H9 (cell line): ENCODE measurements around the gene USP13. TPM values are rescaled to one million over a fixed set of nuclear protein-coding genes. Genes with fewer than 3 reads are reported as not detected.

Experiments used
- DNase-seq: peaks from one replicate; pipeline ENCODE4 v3.0.0-alpha.2; 2017
- H2AFZ ChIP-seq: one replicate; pipeline ENCODE4 v1.6.1; 2013; ENCODE audit warnings: mild to moderate bottlenecking, low read length, control low read depth, moderate library complexity
- H2AK5ac ChIP-seq: 2 replicates; pipeline ENCODE4 v1.6.1; 2013; ENCODE audit warnings: low read length, control low read depth, mixed read lengths; ENCODE audit not compliant: insufficient read length
- H2BK120ac ChIP-seq: one replicate; pipeline ENCODE4 v1.6.1; 2013; ENCODE audit warnings: low read depth, mild to moderate bottlenecking, low read length, control low read depth, inconsistent platforms; ENCODE audit not compliant: poor library complexity, severe bottlenecking
- H2BK12ac ChIP-seq: 2 replicates; pipeline ENCODE4 v1.6.1; 2013; ENCODE audit warnings: low read length, control low read depth, mixed read lengths, low read depth; ENCODE audit not compliant: insufficient read length
- H2BK15ac ChIP-seq: 2 replicates; pipeline ENCODE4 v1.6.1; 2013; ENCODE audit warnings: low read depth, low read length, control low read depth
- H2BK20ac ChIP-seq: one replicate; pipeline ENCODE4 v1.6.1; 2013; ENCODE audit warnings: low read depth, mild to moderate bottlenecking, low read length, control low read depth, inconsistent platforms; ENCODE audit not compliant: poor library complexity, severe bottlenecking
- H2BK5ac ChIP-seq: 2 replicates; pipeline ENCODE4 v1.6.1; 2013; ENCODE audit warnings: low read length, control low read depth, mixed read lengths; ENCODE audit not compliant: insufficient read length
- H3K14ac ChIP-seq: 2 replicates; pipeline ENCODE4 v1.6.1; 2013; ENCODE audit warnings: low read length, control low read depth; ENCODE audit not compliant: insufficient read depth
- H3K18ac ChIP-seq: 2 replicates; pipeline ENCODE4 v1.6.1; 2013; ENCODE audit warnings: low read depth, mild to moderate bottlenecking, mixed read lengths, low read length, control low read depth; ENCODE audit not compliant: insufficient read length
- H3K23ac ChIP-seq: 2 replicates; pipeline ENCODE4 v1.6.1; 2013; ENCODE audit warnings: low read length, control low read depth, mixed read lengths, low read depth; ENCODE audit not compliant: insufficient read length
- H3K23me2 ChIP-seq: 2 replicates; pipeline ENCODE4 v1.6.1; 2013; ENCODE audit warnings: low read depth, mild to moderate bottlenecking, mixed read lengths, low read length, control low read depth; ENCODE audit not compliant: insufficient read length, poor library complexity, severe bottlenecking
- H3K27ac ChIP-seq: 2 replicates; pipeline ENCODE4 v1.5.1; 2013; ENCODE audit warnings: low read length, control low read depth, mixed read lengths, low read depth; ENCODE audit not compliant: insufficient read length
- H3K27me3 ChIP-seq: 2 replicates; pipeline ENCODE4 v1.6.1; 2013; ENCODE audit warnings: low read length, control low read depth, inconsistent platforms; ENCODE audit not compliant: insufficient read depth
- H3K4ac ChIP-seq: 2 replicates; pipeline ENCODE4 v1.6.1; 2013; ENCODE audit warnings: low read depth, mild to moderate bottlenecking, control low read depth, inconsistent platforms, low read length, moderate library complexity
- H3K4me1 ChIP-seq: 2 replicates; pipeline ENCODE4 v1.6.1; 2013; ENCODE audit warnings: low read length, control low read depth, inconsistent platforms; ENCODE audit not compliant: insufficient read depth
- H3K4me2 ChIP-seq: 2 replicates; pipeline ENCODE4 v1.6.1; 2013; ENCODE audit warnings: low read length, control low read depth, mixed read lengths; ENCODE audit not compliant: insufficient read length, insufficient read depth
- H3K56ac ChIP-seq: 2 replicates; pipeline ENCODE4 v1.6.1; 2013; ENCODE audit warnings: low read depth, mild to moderate bottlenecking, mixed read lengths, low read length, control low read depth; ENCODE audit not compliant: insufficient read length
- H3K79me1 ChIP-seq: 2 replicates; pipeline ENCODE4 v1.6.1; 2013; ENCODE audit warnings: low read depth, mild to moderate bottlenecking, moderate library complexity, low read length, control low read depth, inconsistent platforms; ENCODE audit not compliant: insufficient read depth, poor library complexity, severe bottlenecking
- H3K79me2 ChIP-seq: 2 replicates; pipeline ENCODE4 v1.6.1; 2013; ENCODE audit warnings: low read length, control low read depth, inconsistent platforms; ENCODE audit not compliant: insufficient read depth
- H3K9ac ChIP-seq: 2 replicates; pipeline ENCODE4 v1.6.1; 2013; ENCODE audit warnings: low read length, control low read depth, mixed read lengths; ENCODE audit not compliant: insufficient read length; ENCODE audit errors: extremely low read depth
- H3K9me3 ChIP-seq: one replicate; pipeline ENCODE4 v1.6.1; 2013; ENCODE audit warnings: low read depth, low read length, inconsistent platforms; ENCODE audit not compliant: control insufficient read depth
- H3T11ph ChIP-seq: one replicate; pipeline ENCODE4 v1.6.1; 2013; ENCODE audit warnings: mild to moderate bottlenecking, low read length, control low read depth, inconsistent platforms
- H4K20me1 ChIP-seq: one replicate; pipeline ENCODE4 v1.6.1; 2013; ENCODE audit not compliant: control insufficient read depth, insufficient read length, insufficient read depth
- H4K5ac ChIP-seq: 2 replicates; pipeline ENCODE4 v1.6.1; 2013; ENCODE audit warnings: low read depth, mild to moderate bottlenecking, mixed read lengths, low read length, control low read depth; ENCODE audit not compliant: insufficient read length
- H4K8ac ChIP-seq: replicated peaks from 2 replicates; pipeline ENCODE4 v1.6.1; 2013; ENCODE audit warnings: low read length, control low read depth, mixed read lengths, low read depth; ENCODE audit not compliant: insufficient read length
- H4K91ac ChIP-seq: 2 replicates; pipeline ENCODE4 v1.6.1; 2013; ENCODE audit warnings: low read depth, mild to moderate bottlenecking, moderate library complexity, mixed read lengths, low read length, control low read depth; ENCODE audit not compliant: insufficient read length
- H3K27ac Mint-ChIP-seq, 3 experiments: 2 replicates in 2 of 3; 3 replicates in 1 of 3; pipeline ENCODE4 v1.8.0; 2020 to 2021; ENCODE audit warnings: mixed read lengths in 3 of 3, mild to moderate bottlenecking in 1 of 3, moderate library complexity in 1 of 3
- H3K27me3 Mint-ChIP-seq: 2 replicates; pipeline ENCODE4 v1.8.0; 2021; ENCODE audit warnings: low read depth, mild to moderate bottlenecking, moderate library complexity, mixed read lengths
- H3K36me3 Mint-ChIP-seq, 3 experiments: 2 replicates in 2 of 3; 3 replicates in 1 of 3; pipeline ENCODE4 v1.8.0; 2020 to 2021; ENCODE audit warnings: low read depth in 3 of 3, mixed read lengths in 3 of 3; ENCODE audit not compliant: insufficient read depth in 1 of 3
- H3K4me1 Mint-ChIP-seq, 2 experiments: 2 replicates each; pipeline ENCODE4 v1.8.0; 2020; ENCODE audit warnings: mixed read lengths in 2 of 2
- H3K4me3 Mint-ChIP-seq, 2 experiments: 2 replicates in 1 of 2; 3 replicates in 1 of 2; pipeline ENCODE4 v1.8.0; 2020 to 2021; ENCODE audit warnings: mild to moderate bottlenecking in 2 of 2, mixed read lengths in 2 of 2, moderate library complexity in 1 of 2
- H3K9me3 Mint-ChIP-seq, 2 experiments: 2 replicates in 1 of 2; 3 replicates in 1 of 2; pipeline ENCODE4 v1.8.0; 2020; ENCODE audit warnings: mild to moderate bottlenecking in 2 of 2, mixed read lengths in 2 of 2, moderate library complexity in 1 of 2
- WGBS: extraction: QIAGEN DNeasy Blood & Tissue Kit; methylation state at CpG from one replicate; pipeline ENCODE4 v1.1.7; 2013; ENCODE audit warnings: missing lambda C conversion rate, low lambda C conversion rate, mixed read lengths; ENCODE audit not compliant: insufficient read length; ENCODE audit errors: extremely low coverage; 5-methylcytosine and 5-hydroxymethylcytosine counted together
- total RNA-seq: library from RNA; stranded (reverse); gene quantifications from 2 replicates; pipeline ENCODE4 v1.2.1, GENCODE V29; 2021
- TF ChIP-seq, protein P1 (sequence below): fragments of 200-600 bp; sonication (generic); conservative IDR thresholded peaks from 3 replicates; pipeline ENCODE4 v1.8.0; 2021; ENCODE audit warnings: antibody characterized with exemption, mild to moderate bottlenecking

USP13 gene
- total RNA-seq, 1 experiment from 2014 or later: 26.7 TPM

DNA sequence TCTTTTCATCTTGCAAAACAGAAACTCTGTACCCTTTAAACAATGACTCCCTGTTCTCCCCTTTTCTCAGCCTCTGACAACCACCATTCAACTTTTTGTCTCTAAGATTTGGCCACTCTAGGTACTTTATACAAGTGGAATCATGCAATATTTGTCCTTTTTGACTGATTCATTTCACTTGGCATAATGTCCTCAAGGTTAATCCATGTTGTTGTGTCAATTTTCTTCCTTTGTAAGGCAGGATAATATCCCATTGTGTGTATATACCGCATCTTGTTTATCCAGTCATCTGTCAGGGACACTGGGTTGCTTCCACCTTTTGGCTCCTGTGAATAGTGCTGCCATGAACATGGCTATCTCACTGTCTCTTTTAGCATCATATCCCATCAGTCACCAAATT is 10.3 kb downstream of the USP13 start:
- Histone ChIP-seq H3K4ac (no peak overlapping the region), H2AK5ac (no peak overlapping the region), H2BK15ac (no peak overlapping the region), H3T11ph (no peak overlapping the region), H2BK5ac (no peak overlapping the region), H4K5ac (no peak overlapping the region), H4K20me1 (no peaks in the 10 kb centered on the region), H3K9ac (no peak overlapping the region), H3K79me2 (peaks cover 15% of the 10 kb centered on the region; the same call in 1 of the 2 replicates), H3K4me2 (no peak overlapping the region), H3K79me1 (peaks cover 13% of the 10 kb centered on the region), H3K9me3 (no peaks in the 10 kb centered on the region), H2BK12ac (no peak overlapping the region), H2BK120ac (no peak overlapping the region), H4K91ac (no peak overlapping the region), H3K23me2 (no peaks in the 10 kb centered on the region), H3K56ac (no peak overlapping the region), H2BK20ac (no peak overlapping the region), H3K23ac (no peak overlapping the region), H3K27me3 (no peaks in the 10 kb centered on the region), H3K27ac (no peak overlapping the region), H3K4me1 (0 out of 2 replicates have a peak, but pooled peaks cover 3% of the 10 kb centered on the region), H3K14ac (no peak overlapping the region), H2AFZ (no peak overlapping the region), H4K8ac (no peak overlapping the region), H3K18ac (no peak overlapping the region)
- H3K9me3 Mint-ChIP-seq: no peaks in the 10 kb centered on the region; a peak in 1 of 5 replicates
- H3K4me3 Mint-ChIP-seq: no peak overlapping the region
- peaks cover 39 to 44% of the 10 kb centered on the region in 2 experiments for H3K4me1 Mint-ChIP-seq
- DNase-seq: no peak
- TF ChIP-seq, protein P1, sequence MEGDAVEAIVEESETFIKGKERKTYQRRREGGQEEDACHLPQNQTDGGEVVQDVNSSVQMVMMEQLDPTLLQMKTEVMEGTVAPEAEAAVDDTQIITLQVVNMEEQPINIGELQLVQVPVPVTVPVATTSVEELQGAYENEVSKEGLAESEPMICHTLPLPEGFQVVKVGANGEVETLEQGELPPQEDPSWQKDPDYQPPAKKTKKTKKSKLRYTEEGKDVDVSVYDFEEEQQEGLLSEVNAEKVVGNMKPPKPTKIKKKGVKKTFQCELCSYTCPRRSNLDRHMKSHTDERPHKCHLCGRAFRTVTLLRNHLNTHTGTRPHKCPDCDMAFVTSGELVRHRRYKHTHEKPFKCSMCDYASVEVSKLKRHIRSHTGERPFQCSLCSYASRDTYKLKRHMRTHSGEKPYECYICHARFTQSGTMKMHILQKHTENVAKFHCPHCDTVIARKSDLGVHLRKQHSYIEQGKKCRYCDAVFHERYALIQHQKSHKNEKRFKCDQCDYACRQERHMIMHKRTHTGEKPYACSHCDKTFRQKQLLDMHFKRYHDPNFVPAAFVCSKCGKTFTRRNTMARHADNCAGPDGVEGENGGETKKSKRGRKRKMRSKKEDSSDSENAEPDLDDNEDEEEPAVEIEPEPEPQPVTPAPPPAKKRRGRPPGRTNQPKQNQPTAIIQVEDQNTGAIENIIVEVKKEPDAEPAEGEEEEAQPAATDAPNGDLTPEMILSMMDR: no peak
- no CpG with 5 or more reads among the region's 1 CpG for WGBS
- no peaks in the 10 kb centered on the region for H3K27me3 Mint-ChIP-seq
- H3K36me3 Mint-ChIP-seq: no peaks in the 10 kb centered on the region; a peak in 1 of 7 replicates
- no peak overlapping the region for H3K27ac Mint-ChIP-seq
